GDM1 (cell line): ENCODE data around the gene RNASET2.
A peak's percentile ranks its signal among the peaks of the same experiment; 100 is the strongest.
"Not testable (repeated sequence)": the region's sequence is repeated elsewhere in the genome, so short reads cannot be mapped to it uniquely, and the experiment has no call there.

Experiments used
- DNase-seq: peaks from one replicate; lab custom pipeline; 2025; lab: John Stamatoyannopoulos, UW

Gene RNASET2

DNA sequence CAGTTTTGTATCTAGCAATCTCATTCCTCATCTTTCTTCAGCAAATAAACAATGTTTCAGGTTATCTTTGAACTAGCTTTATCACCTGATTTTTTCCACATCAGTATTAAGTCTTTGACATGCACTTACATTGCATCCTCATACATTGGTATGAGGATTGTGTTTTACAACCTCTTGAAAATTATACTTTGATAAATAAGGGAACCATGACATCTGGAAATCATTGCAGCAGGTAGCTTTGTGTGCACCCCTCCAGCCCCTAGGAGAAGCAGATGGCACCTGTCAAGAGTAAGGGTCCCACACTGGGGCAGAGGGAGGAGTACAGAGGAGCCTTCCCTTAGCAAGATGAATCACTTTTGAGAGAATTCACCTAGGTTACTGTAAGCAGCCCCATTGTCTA, 13.7 kb upstream of the RNASET2 start:
- no peak for DNase-seq

DNA sequence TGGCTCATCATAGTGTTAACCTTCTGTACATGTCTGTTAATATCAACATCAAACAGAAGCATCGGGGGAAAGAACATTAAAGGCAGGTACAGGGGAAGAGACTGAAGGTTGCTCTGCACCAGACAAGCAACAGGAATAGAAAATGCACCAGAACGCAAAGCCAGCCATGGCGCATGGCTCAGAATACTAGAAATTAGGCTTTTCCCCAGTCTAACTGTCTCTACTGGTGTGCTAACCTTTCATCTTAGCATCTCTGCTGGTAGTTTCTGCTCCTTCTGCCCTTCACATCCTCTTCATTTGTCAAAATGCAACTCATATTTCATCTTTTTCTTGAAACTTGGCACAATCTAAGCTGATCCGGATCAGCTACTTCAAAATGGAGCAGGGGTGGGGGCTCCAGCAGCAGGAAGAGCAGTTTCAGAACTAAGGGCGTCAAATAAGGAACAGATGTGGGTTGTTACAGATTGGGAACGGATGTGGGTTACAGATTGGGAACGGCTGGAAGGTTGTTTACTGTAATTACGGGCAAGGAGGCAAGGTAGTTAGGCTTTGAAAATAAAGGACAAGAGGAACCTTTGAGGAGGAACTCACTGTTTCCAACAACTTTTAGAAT, 13.1 kb upstream of the RNASET2 start:
- DNase-seq: no peak

DNA sequence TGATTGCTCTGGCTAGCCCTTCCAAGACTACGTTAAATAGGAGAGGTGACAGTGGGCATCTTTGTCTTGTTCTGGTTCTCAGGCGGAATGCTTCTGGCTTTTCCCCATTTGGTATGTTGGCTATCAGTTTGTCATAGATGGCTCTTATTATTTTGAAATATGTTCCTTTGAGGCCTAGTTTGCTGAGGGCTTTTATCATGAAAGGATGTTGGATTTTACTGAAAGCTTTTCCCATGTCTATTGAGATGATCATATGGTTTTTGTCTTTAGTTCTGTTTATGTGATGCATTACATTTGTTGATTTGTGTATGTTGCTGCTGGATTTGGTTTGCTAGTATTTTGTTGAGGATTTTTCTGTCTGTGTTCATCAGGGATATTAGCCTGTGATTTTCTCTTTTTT, 9.9 kb upstream of the RNASET2 start:
- DNase-seq: no peak

DNA sequence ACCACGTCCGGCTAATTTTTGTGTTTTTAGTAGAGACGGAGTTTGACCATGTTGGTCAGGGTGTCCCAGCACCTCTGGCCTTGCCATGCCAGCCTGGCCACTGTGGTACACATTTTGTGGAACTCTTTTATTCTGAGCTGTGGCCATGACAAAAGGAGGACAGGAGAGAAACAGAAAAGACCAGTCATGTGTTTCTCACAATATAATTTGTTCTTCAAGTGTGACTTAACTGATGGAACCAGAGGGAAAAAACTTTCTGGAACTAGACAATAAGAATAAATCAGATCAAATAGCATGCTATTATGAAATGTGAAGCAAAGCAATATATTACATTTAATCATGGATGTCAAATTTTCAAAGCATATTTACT, 4.2 kb upstream of the RNASET2 start:
- DNase-seq: no peak

DNA sequence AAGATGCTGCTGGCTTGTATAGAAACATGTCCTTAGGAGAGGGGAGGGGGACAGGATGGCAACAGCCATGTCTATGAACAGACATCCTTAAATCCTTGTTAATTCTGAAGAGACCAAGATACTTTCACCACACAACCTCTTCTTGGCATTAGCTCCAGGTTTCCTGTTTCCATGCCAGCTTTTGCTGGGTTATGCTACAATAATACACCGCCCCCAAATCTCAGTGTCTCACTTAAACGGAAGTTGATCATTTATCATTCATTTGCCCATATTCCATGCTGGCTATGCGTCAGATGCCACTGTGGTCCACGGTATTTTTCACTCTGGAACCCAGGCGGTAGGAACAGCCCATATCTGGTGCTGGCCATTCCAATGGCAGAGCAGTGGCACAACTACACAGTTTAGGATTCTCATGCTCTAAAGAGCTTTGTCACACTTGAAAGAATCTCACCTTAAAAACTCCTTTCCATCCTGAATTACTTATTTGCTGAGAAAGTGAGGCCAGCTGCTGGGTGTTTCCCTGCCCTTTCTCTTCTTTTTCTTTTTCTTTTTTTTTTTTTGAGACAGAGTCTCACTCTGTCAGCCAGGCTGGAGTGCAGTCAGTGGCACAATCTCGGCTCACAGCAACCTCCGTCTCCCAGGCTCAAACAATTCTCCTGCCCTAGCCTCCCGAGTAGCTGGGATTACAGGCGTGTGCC, 3.7 kb upstream of the RNASET2 start:
- DNase-seq: no peak

DNA sequence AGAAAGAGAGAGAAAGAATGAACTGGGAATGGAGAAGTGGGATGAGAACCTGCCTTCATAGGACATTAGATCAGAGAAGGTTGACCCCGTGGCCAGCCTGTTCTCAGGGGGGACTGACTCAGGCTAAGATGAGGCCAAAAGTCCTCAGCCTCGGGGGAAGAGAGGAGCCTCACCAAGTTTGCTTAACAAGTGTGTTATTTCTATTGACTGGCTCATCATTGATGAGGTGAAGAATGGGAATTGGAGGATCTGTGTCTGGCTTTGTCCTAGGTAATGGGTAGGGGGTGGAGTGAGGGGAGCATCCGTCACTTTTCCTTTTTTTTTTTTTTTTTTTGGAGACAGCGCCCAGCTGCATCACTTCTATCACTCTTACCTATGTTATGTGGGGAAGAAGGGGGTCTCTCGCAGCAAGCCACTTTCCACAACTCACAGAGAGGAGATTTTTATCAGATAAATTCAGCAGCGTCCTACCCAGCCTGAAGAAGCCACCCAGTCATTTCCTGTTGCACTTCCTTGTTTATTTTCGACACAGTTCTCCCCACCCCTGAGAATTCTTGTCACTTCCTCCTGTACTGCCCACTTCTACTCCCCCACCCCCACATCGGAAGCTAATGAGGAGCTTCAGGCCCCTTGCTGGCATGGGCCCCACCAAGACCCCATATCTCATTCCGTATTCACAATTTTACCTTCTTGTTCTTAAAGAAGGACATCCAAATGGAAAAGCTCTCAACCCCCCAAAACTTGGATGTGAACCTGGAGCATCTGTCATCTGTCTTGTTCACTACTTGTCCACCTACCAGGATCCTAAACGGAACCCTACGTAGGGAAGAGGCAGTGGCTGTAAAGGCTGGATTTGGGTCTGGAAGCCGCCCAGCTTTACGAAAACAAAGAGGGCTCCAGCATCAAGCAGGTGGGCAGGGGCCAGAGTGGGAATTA, 2.8 kb upstream of the RNASET2 start:
- DNase-seq: peak; percentile 34

DNA sequence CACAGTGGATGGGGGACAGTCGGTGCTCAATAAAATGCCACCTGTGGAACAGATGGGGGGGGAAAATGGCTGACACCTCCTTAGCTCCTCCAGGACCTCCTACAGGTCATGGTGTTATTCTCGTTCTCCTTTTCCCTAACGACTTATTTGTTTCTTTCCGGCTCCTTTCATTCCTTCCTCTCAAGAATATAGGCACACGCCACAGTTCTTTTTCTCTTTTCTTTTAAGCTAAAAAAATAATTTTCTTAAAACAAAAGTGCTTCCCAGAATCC, 1.4 kb upstream of the RNASET2 start:
- DNase-seq: no peak

DNA sequence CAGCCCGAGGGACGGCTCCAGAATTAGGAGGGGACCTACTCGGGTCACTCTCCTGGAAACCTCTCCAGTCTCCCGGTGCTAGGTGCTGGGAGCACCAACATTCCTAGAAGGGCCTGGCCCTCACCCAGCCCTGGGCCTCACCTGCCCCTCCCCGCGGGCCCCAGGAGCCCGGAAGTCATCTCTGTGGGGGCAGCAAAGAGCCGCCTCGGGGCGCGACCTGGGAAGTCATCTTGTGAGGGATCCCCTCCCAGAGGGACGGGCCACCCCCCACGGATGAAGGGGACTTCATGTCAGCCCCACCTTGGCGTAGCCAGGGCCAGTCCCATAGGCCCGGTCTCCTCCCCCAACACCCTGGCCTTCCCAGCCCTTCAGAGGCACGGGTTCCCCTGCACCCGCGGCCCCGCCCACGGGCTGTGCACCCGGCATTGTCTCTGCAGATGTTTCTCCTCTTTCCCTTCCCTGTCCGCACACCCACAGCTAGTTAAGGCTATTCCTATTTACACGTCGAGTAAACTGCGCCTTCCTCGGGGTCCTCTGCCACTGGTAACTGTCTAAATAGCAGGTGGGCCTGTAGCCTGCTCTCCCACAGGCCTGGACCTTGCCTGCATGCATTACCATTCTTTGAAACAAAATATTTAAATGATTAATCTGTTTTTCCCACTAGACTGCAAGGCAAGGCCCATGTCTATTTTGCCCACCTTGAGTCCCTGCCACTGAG, 896 bp upstream of the RNASET2 start:
- DNase-seq: no peak

DNA sequence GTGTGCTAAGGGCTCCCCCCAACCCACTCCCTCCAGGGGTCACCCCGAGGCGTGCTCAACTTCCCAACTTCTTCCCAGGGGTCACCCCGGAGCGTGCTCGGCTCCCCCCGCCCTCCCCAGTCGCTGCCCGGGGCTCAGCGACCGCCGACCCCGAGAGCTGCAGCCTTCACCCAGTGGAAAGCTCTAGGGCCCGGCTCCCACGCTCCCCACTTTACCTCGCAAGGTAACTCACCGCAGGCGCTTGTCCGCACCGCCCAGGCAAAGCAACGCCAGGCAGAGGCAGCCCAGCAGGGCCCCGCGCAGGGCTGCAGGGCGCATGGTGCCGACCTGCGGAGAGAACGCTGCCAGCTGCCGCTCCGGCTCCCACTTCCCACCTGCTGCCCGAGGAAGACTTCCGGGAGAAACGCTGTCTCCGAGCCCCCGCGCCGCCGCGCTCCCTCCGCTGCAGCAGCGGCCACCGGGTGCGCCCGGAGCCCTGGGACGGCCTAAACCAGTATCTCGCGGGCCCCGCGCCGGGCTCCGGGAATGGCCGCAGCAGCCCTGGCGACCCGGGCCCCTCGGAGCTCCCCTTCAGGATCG, 396 bp downstream of the RNASET2 start:
- DNase-seq: no peak

DNA sequence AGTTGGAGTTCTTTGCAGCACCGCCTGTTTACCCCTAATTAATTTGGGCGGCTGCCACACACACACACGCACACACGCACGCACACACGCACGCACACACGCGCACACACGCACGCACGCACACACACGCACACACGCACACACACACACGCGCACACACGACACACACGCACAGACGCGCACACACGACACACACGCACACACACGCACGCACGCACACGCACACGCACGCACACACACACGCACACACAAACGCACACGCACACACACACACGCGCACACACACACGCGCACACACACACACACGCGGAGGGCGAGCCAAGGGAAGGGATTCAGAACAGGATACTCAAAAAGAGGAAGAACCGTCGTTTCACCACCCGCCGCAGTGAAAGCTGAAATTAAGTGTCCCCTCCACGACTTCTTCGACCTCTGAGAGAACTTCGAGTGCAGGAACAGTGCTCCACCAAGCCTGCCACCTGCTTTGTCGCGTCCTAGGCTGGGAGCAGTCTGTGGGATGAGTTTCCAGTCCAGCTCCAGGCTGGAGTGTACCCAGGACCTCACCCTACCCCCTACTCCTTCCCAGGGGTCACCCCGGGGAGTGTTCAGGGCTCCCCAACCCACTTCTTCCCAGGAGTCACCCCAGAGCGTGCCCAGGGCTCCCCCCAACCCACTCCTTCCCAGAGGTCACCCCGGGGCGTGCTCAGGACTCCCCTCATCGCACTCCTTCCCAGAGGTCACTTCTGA, 1.1 kb downstream of the RNASET2 start:
- DNase-seq: peak; percentile 61

DNA sequence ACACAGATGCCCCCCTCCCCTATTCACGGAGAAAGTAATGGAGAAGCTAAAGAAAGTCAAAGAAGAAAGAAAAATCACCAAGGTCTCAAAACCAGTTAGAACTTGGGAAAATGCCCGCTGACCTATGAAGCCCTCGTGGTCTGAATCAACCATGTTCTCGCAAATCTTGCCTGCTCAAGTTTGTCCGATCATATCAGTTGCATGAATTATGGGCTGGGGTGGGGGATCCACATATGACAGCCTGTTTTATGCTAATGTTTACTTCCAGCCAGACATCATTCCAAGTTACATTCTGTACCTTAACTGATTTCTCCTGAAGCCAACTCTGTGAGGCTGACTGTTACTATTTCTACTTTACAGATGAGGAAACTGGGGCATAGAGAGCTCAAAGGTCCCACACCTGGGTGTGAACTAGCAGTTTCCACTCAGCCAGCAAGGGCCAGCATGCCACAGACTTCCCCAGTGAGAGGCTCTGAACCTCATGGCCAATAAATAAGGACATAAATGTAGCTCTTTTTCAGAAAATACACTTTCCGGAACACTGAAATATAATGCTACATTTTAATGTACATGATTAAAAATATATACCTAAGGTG, 2.1 kb downstream of the RNASET2 start:
- no peak for DNase-seq

DNA sequence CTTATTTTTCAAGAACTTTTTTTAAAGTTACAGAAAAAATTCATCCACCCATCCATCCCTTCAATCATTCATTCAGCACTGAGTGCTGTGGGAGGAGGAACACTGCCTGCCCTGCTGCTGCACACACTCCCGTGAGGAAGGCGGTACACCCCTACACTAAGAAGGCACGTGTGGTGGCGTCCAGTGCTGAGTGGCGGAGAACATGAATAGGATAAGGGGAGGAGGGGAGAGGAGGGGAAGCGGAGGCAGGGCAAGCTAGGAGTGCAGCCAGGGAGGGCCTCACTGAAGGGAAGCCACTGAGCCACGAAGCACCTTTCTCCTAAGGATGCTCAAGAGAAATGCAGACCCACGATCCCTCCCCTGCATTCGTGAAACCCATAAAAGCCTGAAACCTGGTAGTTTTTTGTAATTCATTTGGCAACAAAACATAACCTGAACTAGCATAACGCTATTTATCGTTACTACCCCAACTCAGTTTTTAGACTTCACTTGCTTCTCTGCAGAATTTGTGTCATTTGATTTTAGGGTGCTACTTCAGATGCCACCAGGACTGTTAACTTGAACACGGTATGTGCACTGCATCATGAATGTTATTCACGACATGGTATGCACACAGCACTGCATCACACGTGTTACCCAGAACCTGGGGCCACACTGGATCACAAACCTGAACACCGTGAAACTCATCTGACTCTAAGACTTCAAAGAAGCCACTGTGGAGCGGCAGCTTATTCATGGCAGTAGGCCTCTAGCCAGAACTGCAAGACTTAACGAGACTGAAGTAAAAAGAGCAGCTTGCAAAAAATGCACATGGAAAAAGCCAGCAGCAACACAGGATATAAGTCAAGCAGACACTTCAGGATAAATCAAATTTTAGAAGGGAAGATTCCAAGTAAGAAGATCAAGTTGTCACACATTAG, 3.5 kb downstream of the RNASET2 start:
- DNase-seq: no peak

DNA sequence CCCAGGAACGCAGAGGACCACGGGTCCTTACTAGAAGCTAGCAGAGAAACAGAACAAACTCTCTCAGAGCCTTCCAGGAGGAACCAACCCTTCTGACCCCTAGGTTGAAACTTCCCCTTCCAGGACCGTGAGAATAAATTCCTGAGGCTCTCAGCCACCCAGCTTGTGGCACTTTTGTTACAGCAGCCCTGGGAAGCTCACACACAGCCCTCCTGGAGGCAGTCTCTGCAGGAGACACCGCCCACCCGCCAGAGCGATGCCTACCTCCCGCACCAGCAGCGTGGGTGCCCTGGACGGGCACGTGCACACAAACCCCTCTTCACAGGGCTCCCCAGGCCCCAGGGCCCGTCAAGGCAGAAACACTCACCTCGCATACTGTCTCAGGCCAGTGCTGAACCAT, 4.2 kb downstream of the RNASET2 start:
- DNase-seq: no peak

DNA sequence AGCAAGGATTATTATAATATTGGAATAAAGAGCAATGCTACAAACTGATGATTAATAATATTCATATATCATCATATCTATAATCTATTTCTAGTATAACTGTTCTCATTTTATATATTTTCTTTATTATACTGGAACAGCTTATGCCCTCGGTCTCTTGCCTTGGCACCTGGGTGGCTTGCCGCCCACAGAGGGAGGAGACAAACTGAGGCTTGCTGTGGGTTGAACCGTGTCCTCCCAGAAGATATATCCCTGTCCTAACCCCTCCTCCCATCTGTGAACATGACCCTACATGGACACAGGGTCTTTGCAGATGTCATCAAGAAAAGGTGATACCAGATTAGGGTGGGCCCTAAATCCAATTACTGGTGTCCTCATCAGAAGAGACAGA, 4.7 kb downstream of the RNASET2 start:
- no peak for DNase-seq

DNA sequence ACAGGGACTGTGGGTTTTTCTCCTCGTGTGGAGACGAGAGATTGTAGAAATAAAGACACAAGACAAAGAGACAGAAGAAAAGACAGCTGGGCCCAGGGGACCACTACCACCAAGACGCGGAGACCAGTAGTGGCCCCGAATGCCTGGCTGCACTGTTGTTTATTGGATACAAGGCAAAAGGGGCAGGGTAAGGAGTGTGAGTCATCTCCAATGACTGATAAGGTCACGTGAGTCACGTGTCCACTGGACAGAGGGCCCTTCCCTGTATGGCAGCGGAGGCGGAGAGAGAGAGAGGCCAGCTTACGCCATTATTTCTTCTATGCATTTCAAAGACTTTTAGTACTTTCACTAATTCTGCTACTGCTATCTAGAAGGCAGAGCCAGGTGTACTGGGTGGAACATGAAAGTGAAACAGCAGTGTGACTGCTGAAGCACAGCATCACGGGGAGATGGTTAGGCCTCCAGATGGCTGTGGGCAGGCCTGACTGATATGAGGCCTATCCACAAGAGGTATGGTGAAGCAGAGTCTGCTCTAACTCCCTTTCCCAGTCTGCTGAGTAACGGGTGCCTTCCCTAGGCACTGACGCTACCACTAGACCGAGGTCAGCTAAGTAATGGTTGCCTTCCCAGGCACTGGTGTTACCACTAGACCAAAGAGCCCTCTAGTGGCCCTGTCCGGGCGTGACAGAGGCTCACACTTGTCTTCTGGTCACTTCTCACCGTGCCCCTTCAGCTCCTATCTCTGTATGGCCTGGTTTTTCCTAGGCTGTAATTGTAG, 5.3 kb downstream of the RNASET2 start:
- DNase-seq: peak; percentile 41

DNA sequence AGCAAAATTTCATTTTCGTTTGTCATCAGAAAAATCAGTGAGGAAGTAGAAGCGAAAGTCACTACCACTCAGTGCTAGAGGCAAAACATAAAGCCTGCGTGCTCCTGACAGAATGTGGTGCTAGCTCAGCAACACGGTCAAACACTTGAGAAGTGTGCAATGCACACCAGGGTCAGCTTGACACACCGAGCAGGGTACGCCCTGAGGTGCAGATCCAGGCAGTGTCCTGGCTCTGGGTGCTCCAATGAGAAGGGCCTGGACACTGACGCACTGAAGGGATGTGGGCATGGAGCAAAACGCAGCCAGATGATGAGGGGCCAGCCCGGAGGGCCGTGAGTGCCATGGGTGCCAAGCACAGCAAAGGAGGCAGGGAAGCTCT, 5.9 kb downstream of the RNASET2 start:
- no peak for DNase-seq

DNA sequence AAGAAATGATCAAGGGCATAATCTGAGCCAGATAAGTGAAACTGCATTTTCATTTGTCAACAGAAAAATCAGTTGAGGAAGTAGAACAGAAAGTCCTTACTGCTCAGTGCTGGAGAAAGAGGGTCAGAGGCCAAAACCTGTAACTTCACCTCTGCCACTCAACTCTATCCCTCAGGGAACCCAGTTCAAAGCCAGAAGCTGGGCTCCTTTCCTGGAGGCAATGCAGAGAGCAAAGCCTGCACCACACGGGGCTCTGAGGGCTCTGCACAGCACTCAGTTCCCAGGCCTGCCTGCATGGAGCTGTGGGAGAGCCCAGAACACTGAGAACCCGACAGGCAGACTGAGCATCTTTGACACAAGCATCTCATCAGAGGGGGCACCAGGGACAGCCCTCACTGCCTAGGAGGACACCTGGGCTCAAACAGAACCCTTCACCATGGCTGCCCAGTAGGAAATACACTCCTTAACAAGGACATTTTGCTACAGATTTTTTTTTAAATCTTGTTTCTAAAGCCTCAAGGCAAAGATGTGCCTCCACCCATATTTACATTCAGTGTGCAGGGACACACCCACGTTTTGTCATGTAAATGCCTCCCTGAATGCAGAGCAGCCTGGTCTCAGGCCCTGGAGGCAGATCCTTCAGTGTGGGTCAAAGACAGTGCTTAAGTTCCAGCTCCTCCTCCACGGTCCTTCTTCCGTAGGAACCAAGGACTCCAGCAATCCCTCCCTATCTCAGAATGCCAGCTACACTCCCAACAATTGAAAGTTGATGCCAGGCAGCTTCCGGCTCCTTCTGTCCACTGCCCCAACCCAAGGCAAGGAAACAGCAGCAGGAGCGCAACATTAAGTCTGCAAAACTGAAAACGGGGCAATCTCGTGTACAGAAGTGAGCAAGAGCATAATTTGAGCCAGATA, 6.6 kb downstream of the RNASET2 start:
- DNase-seq: no peak

DNA sequence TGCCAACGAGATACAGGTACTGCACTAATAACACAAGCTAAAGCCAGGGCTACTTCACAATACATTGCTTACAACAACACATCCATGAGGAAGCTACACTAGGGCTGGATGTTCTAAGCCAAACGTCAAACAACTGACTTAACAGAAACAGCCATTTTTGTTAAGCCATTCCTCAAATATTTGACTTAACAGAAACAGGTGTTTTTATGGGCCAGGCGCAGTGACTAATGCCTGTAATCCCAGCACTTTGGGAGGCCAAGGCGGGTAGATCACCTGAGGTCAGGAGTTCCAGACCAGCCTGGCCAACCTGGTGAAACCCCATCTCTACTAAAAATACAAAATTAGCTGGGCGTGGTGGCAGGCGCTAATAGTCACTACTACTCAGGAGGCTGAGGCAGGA, 7.6 kb downstream of the RNASET2 start:
- DNase-seq: not testable (repeated sequence)
